ENCODE measurements around the gene PAPPA. TPM values are rescaled to one million over a fixed set of nuclear protein-coding genes. Genes with fewer than 3 reads are reported as not detected.

The PAPPA gene
- total and polyA plus RNA-seq, 2 experiments from 2014 or later, result 0.76 to 0.80 TPM

- no peaks in the 10 kb centered on the region for H3K27me3 ChIP-seq
- no peak for TF ChIP-seq CTCF (IDR thresholded peaks at IDR 0.05; ENCODE audit: low read depth, low read length)
Measured at GRCh38 chr9:116284518-116284917, 130.9 kb downstream of the PAPPA start.

GRCh38 chr9:116285320-116285719, 131.7 kb downstream of the PAPPA start:
- Histone ChIP-seq H3K27ac (no peak overlapping the region), H3K36me3 (no peaks in the 10 kb centered on the region), H3K4me1 (ENCODE audit: low read depth) (peaks cover 11% of the 10 kb centered on the region), H3K27me3 (no peaks in the 10 kb centered on the region), H3K4me3 (no peak overlapping the region), H3K9me3 (ENCODE audit: low read depth) (no peaks in the 10 kb centered on the region)
- peak; percentile 16 for TF ChIP-seq CTCF (IDR thresholded peaks at IDR 0.05; ENCODE audit: low read depth, low read length)
- DNase-seq (ENCODE audit: low read depth in 1 of 2, low spot score in 1 of 2), result no peak

More at GRCh38 chr9:116284518-116284917, 130.9 kb downstream of the PAPPA start:
- Histone ChIP-seq H3K27ac (no peak overlapping the region), H3K9me3 (ENCODE audit: low read depth) (no peaks in the 10 kb centered on the region), H3K4me1 (ENCODE audit: low read depth) (peaks cover 11% of the 10 kb centered on the region), H3K4me3 (no peak overlapping the region), H3K36me3 (no peaks in the 10 kb centered on the region)
- DNase-seq (ENCODE audit: low read depth in 1 of 2, low spot score in 1 of 2), result no peak

- H3K4me3 ChIP-seq, result no peak overlapping the region
Measured at GRCh38 chr9:116286297-116286696, 132.7 kb downstream of the PAPPA start.

GRCh38 chr9:116287721-116288120, 134.1 kb downstream of the PAPPA start:
- DNase-seq (ENCODE audit: low read depth in 1 of 2, low spot score in 1 of 2), result no peak
- H3K36me3 ChIP-seq, result no peaks in the 10 kb centered on the region
- no peaks in the 10 kb centered on the region for H3K27me3 ChIP-seq
- no peak for TF ChIP-seq CTCF (IDR thresholded peaks at IDR 0.05; ENCODE audit: low read depth, low read length)
- no peaks in the 10 kb centered on the region for H3K9me3 ChIP-seq (ENCODE audit: low read depth)
- no peak overlapping the region for H3K27ac ChIP-seq
- H3K4me1 ChIP-seq (ENCODE audit: low read depth), result peaks cover 11% of the 10 kb centered on the region
- no peak overlapping the region for H3K4me3 ChIP-seq

More at GRCh38 chr9:116286297-116286696, 132.7 kb downstream of the PAPPA start:
- Histone ChIP-seq H3K9me3 (ENCODE audit: low read depth) (no peaks in the 10 kb centered on the region), H3K27me3 (no peaks in the 10 kb centered on the region), H3K4me1 (ENCODE audit: low read depth) (peaks cover 11% of the 10 kb centered on the region), H3K36me3 (no peaks in the 10 kb centered on the region), H3K27ac (no peak overlapping the region)
- DNase-seq (ENCODE audit: low read depth in 1 of 2, low spot score in 1 of 2), result peak in 1 of 2 donors; percentile 31
- TF ChIP-seq CTCF (IDR thresholded peaks at IDR 0.05; ENCODE audit: low read depth, low read length), result no peak

- no peak overlapping the region for H3K27ac ChIP-seq
- no peaks in the 10 kb centered on the region for H3K9me3 ChIP-seq (ENCODE audit: low read depth)
- H3K36me3 ChIP-seq, result no peaks in the 10 kb centered on the region
- DNase-seq (ENCODE audit: low read depth in 1 of 2, low spot score in 1 of 2), result peak in 1 of 2 donors; percentile 96
- H3K4me3 ChIP-seq, result no peak overlapping the region
- TF ChIP-seq CTCF (IDR thresholded peaks at IDR 0.05; ENCODE audit: low read depth, low read length), result no peak
- H3K27me3 ChIP-seq, result no peaks in the 10 kb centered on the region
- peaks cover 11% of the 10 kb centered on the region for H3K4me1 ChIP-seq (ENCODE audit: low read depth)
Measured at GRCh38 chr9:116288658-116289057, 135.1 kb downstream of the PAPPA start.

GRCh38 chr9:116297346-116297745, 143.8 kb downstream of the PAPPA start:
- no peaks in the 10 kb centered on the region for H3K36me3 ChIP-seq

More at GRCh38 chr9:116297346-116297745, 143.8 kb downstream of the PAPPA start:
- Histone ChIP-seq H3K9me3 (ENCODE audit: low read depth) (no peaks in the 10 kb centered on the region), H3K4me1 (ENCODE audit: low read depth) (no peaks in the 10 kb centered on the region), H3K27ac (no peak overlapping the region), H3K27me3 (no peaks in the 10 kb centered on the region), H3K4me3 (no peak overlapping the region)
- DNase-seq (ENCODE audit: low read depth in 1 of 2, low spot score in 1 of 2), result no peak
- TF ChIP-seq CTCF (IDR thresholded peaks at IDR 0.05; ENCODE audit: low read depth, low read length), result no peak
